Skeletal muscle cell (primary cell): ENCODE results near the gene RTN4.
"Not testable (repeated sequence)": the region's sequence is repeated elsewhere in the genome, so short reads cannot be mapped to it uniquely, and the experiment has no call there.

Experiments used
- DNase-seq: peaks from one replicate; pipeline ENCODE4 v3.0.0-alpha.2; 2010; ENCODE audit warnings: low read depth
- H3K4me3 ChIP-seq: 2 replicates; pipeline ENCODE4 v1.5.1; 2011; ENCODE audit warnings: low read depth, mild to moderate bottlenecking, control low read depth, low read length, moderate library complexity

RTN4 gene

DNA sequence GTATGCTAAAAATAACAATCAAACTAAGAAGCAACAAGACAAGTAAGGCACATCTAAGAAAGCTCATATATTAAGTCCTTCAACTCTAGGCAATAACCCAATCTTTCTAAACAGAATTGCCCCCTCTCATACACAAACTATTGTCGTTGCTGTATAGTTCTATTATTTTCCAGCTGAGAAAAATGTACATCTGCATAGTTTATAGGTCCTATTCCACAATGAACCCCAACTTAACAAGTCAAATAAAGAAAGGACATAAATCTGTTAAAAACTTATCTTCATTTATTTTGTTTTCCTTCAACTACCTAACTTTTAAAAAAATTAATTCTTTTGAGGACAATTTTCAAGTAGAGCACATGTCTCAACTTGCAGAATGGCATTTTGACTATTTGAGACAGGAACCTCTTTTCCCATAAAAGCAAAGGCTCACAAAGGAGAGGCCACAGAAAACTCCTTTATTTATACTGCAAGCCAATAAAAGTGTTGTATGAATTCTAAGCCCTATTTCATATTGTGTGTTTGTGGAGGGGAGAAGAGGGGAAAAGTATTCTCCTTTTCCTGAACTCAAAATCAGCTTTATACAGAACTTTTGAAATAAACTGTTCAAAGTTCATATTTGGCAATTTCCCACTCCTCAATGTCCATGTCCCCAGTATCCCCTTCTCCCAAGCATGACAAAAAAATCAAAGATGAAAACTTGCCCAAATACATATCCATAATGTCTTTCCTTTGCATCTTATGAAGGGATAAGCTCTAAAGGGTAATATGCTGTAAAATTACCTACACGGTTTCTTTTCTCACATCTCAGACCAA is 37.4 kb downstream of the RTN4 start:
- DNase-seq = no peak
- no peak overlapping the region for H3K4me3 ChIP-seq

DNA sequence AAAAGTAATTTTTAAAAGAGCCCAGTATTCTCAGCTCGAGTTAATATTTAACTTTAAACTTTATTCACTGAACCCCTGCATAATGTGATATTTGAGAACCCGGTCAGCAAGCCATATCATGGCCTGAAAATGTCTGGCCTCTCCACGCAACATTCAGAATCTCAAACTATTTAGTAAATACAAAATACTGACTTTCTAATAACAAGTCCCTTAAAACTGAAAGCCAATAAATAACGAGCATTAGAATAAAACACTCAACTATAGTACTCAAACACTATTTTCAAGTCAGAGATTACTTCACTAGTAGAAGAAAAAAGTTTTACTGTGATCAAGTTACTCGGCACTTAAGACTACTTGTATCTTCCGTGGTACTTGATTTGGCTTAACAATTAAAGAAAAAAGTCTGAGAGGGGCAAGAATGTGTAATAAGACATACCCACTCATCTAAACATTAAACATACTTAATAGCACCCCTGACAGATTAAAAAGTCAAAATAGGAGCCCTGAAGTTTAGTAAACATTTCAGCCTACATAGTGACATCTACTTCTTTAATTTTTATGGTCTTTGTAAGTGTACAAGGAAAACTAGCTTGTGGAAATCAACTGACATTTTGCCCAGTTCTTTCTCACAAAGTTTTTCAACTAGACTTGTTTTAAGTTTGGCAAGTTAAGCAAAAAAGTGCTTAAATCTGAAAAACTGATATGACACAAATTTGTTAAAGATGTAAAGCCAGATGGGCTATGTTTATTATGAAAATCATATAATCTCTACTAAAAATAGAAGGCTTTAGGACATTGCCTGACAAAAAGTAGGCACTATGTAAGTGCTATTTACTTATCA is 38.2 kb downstream of the RTN4 start:
- H3K4me3 ChIP-seq = no peak overlapping the region

DNA sequence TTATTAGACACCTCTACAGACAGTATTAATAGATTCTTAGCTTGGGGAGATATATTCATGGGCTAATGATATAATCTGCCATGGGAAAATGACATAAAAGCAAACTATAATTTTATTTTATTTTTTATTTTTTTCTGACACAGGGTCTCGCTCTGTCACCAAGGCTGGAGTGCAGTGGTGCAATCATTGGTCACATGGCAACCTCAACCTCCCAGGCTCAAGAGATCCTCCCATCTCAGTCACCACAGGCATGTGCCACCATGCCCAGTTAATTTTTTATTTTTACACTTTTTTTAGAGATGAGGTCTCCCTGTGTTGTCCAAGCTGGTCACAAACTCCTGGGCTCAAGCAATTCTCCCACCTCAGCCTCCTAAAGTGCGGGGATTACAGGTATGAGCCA is 39.3 kb downstream of the RTN4 start:
- DNase-seq = no peak

More for the DNA sequence above, 38.2 kb downstream of the RTN4 start:
- no peak for DNase-seq

DNA sequence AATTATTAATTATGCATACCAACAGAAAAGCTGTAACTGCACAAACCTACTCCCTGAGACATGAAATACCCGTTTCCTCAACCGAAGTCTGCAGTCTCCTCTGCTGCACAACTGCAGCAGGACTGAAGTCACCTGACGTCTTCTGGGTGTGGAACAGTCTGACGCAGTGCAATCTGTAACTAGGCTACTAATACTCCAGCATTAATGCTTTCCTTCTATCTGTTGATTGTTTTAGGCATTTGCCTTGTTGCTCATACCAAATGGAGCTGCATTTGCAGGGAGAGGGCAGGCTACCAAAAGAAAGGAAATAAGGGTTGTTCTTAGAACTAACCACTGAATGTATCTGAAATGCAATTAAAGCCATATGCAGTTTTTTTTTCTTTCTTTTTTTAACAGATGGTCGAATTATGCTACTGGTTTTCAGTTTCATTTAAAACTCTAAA is 40.1 kb downstream of the RTN4 start:
- no peak for DNase-seq

More for the DNA sequence above, 39.3 kb downstream of the RTN4 start:
- H3K4me3 ChIP-seq = no peak overlapping the region

DNA sequence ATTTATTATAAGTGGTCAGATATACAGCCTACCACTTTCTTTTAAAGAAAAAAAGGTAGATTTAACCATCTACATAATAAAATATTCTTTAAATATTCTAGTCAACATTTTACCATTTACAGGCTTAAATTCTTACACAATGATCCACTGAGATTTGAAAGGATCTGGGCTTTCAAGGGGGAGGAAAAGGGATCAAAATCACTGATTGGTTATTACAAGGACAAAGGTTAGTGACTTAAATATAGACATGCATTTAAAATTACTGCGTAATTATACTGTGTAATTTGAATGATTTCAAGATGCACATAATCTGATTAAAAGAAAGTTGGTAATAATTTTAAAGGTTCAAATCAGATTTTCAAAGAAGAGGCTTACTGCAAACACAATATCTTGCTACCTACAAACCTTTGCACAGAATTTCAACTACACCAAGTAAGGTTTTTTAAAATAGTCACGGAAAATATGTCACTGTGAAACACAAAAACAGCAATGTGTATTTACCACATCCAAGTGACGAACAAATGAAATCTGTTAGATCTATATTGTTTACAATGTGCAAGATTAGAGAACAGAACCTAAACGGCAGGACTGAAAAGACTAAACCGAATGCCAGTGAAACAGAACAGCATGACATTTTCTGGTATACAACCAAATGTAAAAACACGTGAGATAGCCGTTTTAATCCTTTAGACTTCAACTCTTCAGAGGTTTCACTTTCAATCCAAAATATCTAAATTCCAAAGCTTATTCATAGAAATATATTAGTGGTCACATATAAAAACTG is 40.8 kb downstream of the RTN4 start:
- no peak for DNase-seq
- H3K4me3 ChIP-seq = no peak overlapping the region

More for the DNA sequence above, 40.1 kb downstream of the RTN4 start:
- no peak overlapping the region for H3K4me3 ChIP-seq

DNA sequence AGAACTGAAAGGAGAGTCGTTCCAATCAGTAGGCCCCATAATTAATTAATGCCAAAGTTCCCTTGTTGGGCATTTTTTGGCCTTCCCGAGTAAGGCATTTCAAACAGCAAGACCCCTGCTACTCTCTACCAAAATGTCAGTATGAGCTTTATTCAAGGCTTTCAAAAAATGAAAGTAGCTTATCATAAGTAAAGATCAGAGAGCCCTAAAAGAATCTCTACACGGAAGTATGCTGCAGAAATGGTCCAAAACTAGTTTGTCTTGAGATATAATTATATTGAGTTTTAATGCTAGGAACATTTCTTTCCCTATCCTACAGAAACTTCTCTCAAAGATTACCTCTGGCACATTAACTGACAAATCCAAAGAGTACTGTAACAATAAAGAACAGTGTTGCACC is 43.9 kb downstream of the RTN4 start:
- DNase-seq = no peak
- no peak overlapping the region for H3K4me3 ChIP-seq

DNA sequence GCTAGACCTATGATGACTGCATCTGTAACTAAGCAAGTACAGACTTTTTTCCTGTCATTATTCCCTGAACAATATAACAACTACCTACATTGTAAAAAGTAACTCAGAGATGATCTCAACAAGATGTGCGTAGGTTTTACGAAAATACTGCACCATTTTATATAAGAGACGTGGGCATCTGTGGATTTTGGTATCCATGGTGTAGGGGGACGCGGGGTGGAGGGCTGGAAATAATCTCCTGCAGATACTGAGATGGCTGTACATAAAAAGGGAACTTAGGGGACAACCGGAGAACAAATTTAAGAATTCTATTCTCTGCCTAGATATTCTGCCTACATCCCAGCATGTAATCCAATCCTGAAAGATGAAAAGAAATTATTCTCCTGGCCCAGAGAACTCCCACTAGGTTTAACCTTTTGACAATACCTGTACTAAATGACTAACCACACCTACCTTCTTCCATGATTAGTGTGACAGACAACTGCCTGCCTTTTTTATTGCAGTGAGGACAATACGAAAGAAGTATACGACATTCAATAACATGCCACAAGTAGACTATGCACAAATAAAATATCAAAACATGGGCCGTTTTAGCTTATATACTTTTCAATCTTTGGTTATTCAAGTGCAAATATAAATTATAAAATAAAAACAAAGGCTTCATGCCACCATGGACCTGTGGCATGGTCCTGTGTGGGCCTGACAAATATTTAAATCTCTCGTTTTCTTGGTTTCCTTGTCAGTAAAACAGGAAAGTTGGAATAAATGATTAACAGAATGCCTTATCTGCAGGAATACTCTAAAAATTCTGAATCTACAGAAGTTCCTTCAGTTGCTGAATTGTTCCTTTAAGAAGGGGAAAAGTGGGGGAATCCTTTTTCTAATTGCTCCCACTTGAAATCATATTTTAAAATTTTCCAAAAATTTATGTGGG is 46.3 kb downstream of the RTN4 start:
- DNase-seq = no peak

DNA sequence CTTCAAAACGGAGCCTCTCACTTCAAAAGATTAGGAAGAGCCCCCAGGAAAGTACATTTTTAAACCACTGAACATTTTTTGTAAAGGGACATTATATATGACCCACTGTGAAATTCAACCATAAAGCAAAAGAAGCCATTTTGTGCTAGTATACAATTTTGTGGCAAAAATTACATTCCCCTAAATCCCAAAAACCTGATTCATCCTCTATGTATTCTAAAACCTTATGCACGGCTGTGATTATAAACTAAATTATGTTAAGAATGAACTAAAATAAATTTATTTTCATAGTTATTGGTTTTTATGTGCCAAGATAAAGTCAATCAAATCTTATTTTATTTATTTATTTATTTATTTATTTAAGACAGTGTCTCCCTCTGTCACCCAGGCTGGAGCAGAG is 48.5 kb downstream of the RTN4 start:
- no peak for DNase-seq
- H3K4me3 ChIP-seq = no peak overlapping the region

More for the DNA sequence above, 46.3 kb downstream of the RTN4 start:
- H3K4me3 ChIP-seq = no peak overlapping the region

DNA sequence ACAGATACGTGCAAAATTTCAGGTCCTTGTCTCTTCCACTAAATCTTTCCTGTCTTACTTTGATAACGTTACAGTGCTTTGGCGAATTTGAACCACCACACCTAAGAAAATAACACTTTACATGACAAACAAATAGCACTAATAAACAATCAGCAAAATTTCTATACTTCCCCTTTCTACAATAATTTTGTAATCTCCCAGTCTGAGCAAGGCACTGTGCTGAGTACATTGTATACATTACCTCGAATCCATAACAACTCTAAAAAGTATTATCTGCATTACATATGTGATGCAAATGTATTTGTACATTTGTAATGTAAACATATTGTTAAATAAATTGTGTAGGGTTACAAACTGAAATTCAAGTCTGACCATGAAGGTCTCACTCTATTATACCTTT is 49.9 kb downstream of the RTN4 start:
- no peak for DNase-seq
- no peak overlapping the region for H3K4me3 ChIP-seq

DNA sequence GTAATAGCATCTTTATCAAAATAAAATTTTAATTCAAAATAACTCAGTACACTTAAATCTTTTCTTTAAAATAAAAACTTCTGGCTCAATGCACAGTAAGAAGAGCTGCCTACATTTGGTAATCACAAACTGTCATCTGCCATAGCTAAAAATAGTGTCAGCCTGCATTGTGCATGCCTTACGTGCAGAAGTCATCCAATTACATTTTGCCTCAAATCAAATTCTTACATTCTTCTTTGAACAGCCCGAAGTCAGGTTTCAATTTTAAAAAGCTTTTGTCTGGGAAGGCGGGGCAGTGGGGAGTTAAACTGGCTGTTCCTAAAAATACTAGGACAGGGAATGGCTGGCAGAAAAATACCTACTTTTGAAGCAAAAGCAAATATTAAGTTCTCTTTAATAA is 51.1 kb downstream of the RTN4 start:
- no peak overlapping the region for H3K4me3 ChIP-seq
- DNase-seq = peak; percentile 46

DNA sequence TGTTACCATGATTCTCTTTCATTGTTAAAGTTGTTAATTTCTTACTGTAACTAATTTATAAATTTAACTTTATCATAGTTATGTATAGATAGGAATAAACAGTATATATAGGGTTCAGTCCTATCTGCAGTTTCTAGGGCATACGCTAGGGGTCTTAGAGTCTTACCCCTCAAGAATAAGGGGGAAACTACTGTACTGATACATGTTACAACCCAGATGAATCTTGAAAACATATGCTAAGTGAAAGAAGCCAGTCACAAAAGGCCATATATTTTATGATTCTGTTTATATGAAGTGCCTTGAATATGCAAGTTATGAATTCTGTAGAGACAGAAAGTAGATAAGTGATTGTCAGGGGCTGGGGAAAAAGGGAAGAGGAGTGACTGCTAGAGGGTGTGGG is 52.4 kb downstream of the RTN4 start:
- H3K4me3 ChIP-seq = no peak overlapping the region
- DNase-seq = no peak

DNA sequence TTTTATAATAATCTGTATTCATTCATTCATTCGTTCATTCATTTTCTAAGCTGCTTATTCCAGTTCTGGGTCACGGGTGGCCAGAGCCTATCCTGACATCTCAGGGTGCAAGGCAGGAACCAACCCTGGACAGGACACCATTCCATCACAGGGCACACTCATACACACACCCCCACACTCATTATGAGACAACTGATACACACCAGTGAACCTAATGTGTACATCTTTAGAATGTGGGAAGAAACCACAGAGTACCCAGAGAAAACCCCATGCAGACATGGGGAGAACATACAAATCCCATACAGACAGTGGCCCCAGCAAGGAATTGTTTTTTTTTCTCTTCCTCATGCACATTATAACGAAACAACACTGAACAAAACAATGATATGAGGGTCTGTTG is 54.7 kb downstream of the RTN4 start:
- H3K4me3 ChIP-seq = no peak overlapping the region
- DNase-seq = no peak

DNA sequence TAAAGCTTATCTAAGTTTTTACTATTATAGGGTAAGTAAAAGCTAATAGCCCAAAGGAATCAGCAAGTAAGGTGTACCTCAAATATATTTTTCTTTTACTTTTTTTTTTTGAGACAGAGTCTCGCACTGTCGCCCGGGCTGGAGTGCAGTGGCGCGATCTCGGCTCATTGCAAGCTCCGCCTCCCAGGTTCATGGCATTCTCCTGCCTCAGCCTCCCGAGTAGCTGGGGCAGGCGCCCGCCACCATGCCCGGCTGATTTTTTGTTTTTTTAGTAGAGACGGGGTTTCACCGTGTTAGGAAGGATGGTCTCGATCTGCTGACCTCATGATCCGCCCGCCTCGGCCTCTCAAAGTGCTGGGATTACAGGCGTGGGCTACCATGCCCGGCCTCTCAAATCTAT is 59.6 kb downstream of the RTN4 start:
- not testable (repeated sequence) for DNase-seq, H3K4me3 ChIP-seq

DNA sequence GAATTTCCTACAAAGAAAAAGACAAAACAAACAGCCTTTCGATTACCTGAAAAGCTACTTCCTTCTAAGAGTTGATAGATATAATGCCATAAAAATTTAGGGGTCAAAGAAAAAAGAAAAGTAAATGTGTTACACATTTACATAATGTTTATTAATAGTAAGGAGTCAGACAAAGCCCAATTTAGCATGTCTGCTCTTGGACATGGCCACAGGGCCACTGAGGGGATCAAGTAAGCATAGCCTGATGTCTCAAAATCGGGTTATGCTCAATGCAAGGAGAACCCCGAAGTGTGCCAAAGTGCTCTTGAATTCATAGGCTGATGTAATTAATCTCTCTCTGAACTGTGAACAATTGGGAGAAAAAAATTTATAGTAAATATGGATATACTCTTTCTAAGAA is 61.6 kb downstream of the RTN4 start:
- no peak for DNase-seq
- no peak overlapping the region for H3K4me3 ChIP-seq

DNA sequence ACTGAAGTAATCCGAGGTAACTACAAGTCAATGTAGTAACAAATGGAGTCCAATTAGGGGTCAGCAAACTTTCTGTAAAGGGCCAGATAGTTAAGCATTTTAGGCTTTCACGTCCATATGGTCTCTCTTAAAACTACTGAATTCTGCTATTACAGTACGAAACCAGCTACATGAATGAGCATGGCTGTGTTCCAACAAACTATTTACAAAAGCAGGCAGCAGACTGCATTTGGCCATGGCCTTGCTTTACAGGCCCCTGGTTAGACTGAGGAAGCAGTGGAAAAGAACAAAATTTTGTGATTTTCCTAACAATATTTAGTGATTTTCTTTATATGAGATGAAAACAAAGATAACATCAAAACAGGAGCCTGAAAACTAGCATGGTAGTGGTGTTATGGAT is 64.0 kb downstream of the RTN4 start:
- DNase-seq = no peak

DNA sequence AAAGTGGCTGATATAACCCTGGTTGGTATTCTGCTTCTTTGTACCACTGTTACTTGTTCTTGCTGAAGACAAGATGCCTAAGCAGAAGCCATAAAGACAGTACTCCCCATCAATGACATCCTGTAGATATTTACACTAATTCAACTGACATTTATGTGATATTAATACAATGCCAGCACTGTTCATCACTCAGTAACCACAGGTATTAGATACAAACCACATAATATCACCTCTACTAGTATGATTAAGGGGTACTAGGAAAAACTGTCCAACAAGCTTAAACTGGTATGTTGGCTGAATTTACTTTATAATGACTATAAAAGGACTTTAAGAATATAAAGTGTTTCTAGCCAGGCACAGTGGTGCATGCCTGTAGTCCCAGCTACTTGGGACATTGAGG is 65.8 kb downstream of the RTN4 start:
- H3K4me3 ChIP-seq = no peak overlapping the region
- no peak for DNase-seq

More for the DNA sequence above, 64.0 kb downstream of the RTN4 start:
- no peak overlapping the region for H3K4me3 ChIP-seq

DNA sequence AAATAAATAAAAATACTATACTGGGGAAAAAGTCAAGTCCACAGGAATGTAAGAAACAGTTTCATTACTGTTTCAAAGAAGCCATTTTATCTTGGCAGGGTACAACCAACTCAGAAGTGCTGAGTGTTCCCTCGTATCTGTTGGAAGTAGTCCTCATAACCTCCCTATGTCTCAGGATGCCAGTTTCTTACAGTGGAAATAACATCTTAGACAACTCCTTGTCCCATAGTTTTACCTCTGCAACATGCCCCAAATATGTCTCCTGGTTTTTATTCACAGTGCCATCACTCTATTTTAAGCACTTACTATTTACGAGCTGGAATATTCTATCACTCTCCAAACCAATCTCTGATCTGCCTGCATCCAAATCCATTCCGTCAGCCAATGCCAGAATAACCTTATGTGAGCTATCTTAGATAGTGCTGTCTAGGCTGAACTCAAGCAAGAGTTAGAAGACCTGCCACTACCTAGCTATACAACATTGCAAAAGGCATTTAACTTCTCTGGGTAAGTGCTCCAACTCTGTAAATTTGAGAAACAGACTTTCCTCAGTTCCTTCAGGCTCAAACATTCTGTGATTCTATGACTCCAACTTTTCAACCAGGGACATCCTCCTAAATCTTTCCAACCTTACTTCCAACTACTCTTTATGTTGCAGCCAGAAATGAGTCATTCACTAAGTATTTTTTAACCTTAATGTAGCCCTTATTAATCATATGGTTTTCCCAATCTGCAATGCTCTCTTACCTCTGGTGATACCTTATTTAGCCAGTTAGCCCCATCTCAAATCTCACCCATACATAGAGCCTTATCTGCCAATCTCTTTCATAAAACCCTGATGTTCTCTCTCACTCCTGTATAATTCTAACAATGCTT is 66.7 kb downstream of the RTN4 start:
- H3K4me3 ChIP-seq = no peak overlapping the region
- DNase-seq = peak; percentile 21

DNA sequence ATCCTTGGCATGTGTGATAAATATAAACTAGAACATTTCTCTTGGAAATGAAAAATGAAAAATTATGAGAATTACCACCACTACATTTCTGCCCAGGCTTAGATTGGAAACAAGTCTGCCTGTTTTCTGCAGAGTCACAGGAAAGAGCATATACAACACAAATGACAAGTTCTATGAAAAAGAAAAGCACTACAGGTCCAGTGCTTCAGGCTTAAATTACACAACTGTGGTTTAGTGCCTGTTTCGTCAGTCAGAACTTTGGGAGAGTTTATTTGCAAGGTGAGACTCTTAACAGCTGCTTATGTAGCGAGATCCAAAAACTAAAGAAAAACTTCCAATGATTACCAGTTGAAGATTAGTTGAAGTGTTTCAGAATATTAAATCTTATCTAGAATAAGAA is 68.9 kb downstream of the RTN4 start:
- no peak overlapping the region for H3K4me3 ChIP-seq
- DNase-seq = no peak
